HCT116 (cell line): ENCODE measurements around the gene CDH4.

Experiments used
- ATF3 ChIP-seq: IDR thresholded peaks from 2 replicates; pipeline ENCODE4 v1.6.1; 2012
- CTCF ChIP-seq, 3 experiments: fragments of 200-600 bp in 1 of 3; sonication (generic) in 1 of 3; IDR thresholded peaks in 2 of 3; conservative IDR thresholded peaks in 1 of 3; 2 replicates each; pipeline ENCODE4 v1.5.1; 2012 to 2017; ENCODE audit warnings: low read depth in 2 of 3, low read length in 2 of 3, antibody characterized with exemption in 1 of 3, borderline replicate concordance in 1 of 3, control low read depth in 1 of 3, mild to moderate bottlenecking in 1 of 3, mixed read lengths in 1 of 3, mixed run types in 1 of 3, moderate library complexity in 1 of 3; ENCODE audit not compliant: insufficient read depth in 1 of 3
- EGR1 ChIP-seq: IDR thresholded peaks from 2 replicates; pipeline ENCODE4 v1.6.1; 2012; ENCODE audit warnings: low read depth
- ELF1 ChIP-seq: IDR thresholded peaks from 2 replicates; pipeline ENCODE4 v1.6.1; 2012; ENCODE audit warnings: low read depth, borderline replicate concordance
- EZH2 ChIP-seq: fragments of 200-600 bp; sonication (generic); IDR thresholded peaks from 2 replicates; pipeline ENCODE4 v1.6.1; 2017; ENCODE audit warnings: antibody characterized with exemption, mixed run types
- MAX ChIP-seq: IDR thresholded peaks from 2 replicates; pipeline ENCODE4 v1.6.1; 2012
- POLR2A ChIP-seq: IDR thresholded peaks from 2 replicates; pipeline ENCODE4 v1.7.0; 2011; ENCODE audit warnings: borderline replicate concordance; ENCODE audit not compliant: insufficient read depth, insufficient read length; ENCODE audit errors: extremely low read depth
- POLR2AphosphoS5 ChIP-seq: IDR thresholded peaks from 2 replicates; pipeline ENCODE4 v1.6.1; 2011; ENCODE audit warnings: mild to moderate bottlenecking, low read depth, low read length, moderate library complexity
- REST ChIP-seq: IDR thresholded peaks from 2 replicates; pipeline ENCODE4 v1.6.1; 2012; ENCODE audit warnings: low read depth
- SRF ChIP-seq: IDR thresholded peaks from 2 replicates; pipeline ENCODE4 v1.6.1; 2012; ENCODE audit warnings: low read depth
- ZFX ChIP-seq: fragments of 450-650 bp; IDR thresholded peaks from 2 replicates; pipeline ENCODE4 v1.6.1; 2017

- TF ChIP-seq POLR2A = no peak
- no peak for TF ChIP-seq CTCF (IDR thresholded peaks at IDR 0.05 in 2 of 3, conservative IDR thresholded peaks at IDR 0.05 in 1 of 3; ENCODE audit: borderline replicate concordance in 1 of 3, insufficient read depth in 1 of 3, low read depth in 2 of 3, low read length in 2 of 3)
- TF ChIP-seq EZH2 = no peak
- TF ChIP-seq ATF3 = no peak
- no peak for TF ChIP-seq SRF
- no peak for TF ChIP-seq ZFX
- no peak for TF ChIP-seq POLR2AphosphoS5
- no peak for TF ChIP-seq REST
- TF ChIP-seq ELF1 = no peak
- no peak for TF ChIP-seq EGR1
- no peak for TF ChIP-seq MAX
These were observed 188.5 kb downstream of the CDH4 start for GRCh38 chr20:61440548-61441055.
